ENCODE measurements around the gene MYO5B. TPM values are rescaled to one million over a fixed set of nuclear protein-coding genes. Genes with fewer than 3 reads are reported as not detected.

The MYO5B gene
- polyA plus RNA-seq, 1 donor (not counting 4 experiments of a cell fraction or from before 2014, with no cell fraction given) = 6.8 TPM

DNA sequence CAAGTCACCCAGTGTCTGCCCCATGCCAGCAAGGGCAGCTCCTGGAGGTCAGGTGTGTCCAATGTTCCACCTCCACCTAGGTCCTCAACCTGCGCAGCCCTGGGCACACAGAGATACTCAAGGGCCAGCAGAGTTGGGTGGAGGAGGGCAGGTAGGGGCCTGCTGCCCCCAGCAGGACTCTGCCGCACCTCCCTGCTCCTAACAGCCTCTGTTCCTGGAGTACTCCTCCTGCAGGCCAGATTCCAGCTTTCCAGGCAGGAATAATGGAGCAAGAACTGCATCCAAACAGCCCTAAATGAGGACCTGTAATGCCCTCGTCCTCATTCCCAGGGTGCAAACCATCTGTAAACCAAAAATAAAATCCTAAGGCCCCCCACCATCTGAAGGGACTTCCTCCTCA, 337.2 kb downstream of the MYO5B start:
- no peak overlapping the region for H3K27ac ChIP-seq (ENCODE audit: control insufficient read depth, insufficient read depth, low read length)
- no peaks in the 10 kb centered on the region for H4K20me1 ChIP-seq (ENCODE audit: control insufficient read depth, extremely low read depth, insufficient read depth, low read length)
- no peak overlapping the region for H2AFZ ChIP-seq (ENCODE audit: control insufficient read depth, low read length)
- FAIRE-seq = no peak
- DNase-seq (ENCODE audit: low read depth, low spot score) = no peak
- no peak overlapping the region for H3K4me2 ChIP-seq (ENCODE audit: control insufficient read depth, extremely low read depth, insufficient read depth, low read depth, low read length)
- H3K9me1 ChIP-seq (ENCODE audit: control insufficient read depth, extremely low read depth, insufficient read depth, low read length) = no peaks in the 10 kb centered on the region
- no peaks in the 10 kb centered on the region for H3K27me3 ChIP-seq (ENCODE audit: control insufficient read depth, extremely low read depth, insufficient read depth, low read length)
- no peaks in the 10 kb centered on the region for H3K79me2 ChIP-seq (ENCODE audit: control insufficient read depth, insufficient read depth, low read length)
- H3K4me1 ChIP-seq (ENCODE audit: control insufficient read depth, extremely low read depth, insufficient read depth, low read length) = peaks cover 13% of the 10 kb centered on the region
- no peak overlapping the region for H3K9ac ChIP-seq (ENCODE audit: control insufficient read depth, extremely low read depth, insufficient read depth, low read length)
- H3K4me3 ChIP-seq (ENCODE audit: control insufficient read depth in 2 of 3, extremely low read depth in 1 of 3, insufficient read depth in 2 of 3, low read depth in 1 of 3, low read length in 3 of 3) = no peak overlapping the region
- dilution Hi-C loops (cut with MboI; ENCODE audit: extremely low pct_ligation_motif_present, low sequenced_read_pairs) = no loop called here
- H3K9me3 ChIP-seq (ENCODE audit: control insufficient read depth, low read depth, low read length) = no peaks in the 10 kb centered on the region
- TF ChIP-seq CTCF (optimal IDR thresholded peaks at IDR 0.05 in 1 of 3, IDR thresholded peaks at IDR 0.05 in 1 of 3, conservative IDR thresholded peaks at IDR 0.05 in 1 of 3; ENCODE audit: extremely low read depth in 1 of 3, insufficient read depth in 2 of 3, low read length in 3 of 3) = peak in 1 of 3 experiments; percentile 29
- no peak for TF ChIP-seq EZH2 (IDR thresholded peaks at IDR 0.05; ENCODE audit: low read length)
- no peaks in the 10 kb centered on the region for H3K36me3 ChIP-seq (ENCODE audit: control insufficient read depth in 2 of 2, extremely low read depth in 1 of 2, insufficient read depth in 2 of 2, low read length in 2 of 2)

DNA sequence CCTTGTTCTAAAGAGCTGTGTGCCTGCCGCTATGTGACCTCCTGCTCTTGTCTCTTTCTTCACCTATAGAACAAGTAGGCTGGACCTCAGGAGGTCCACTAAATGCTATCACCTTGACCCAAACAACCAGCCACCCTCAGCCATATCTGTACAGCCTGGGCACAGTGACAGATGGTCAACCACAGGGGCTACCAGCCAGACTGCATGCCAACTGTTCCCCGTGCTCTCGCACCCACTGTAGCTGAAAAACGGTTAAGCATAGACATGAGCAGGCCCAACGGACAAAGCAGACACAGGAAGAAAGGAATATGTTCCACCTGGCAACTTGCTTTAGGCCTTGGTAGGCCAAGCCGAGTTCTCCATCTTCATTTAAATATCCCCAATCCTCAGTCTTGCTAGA, 338.5 kb downstream of the MYO5B start:
- Histone ChIP-seq H3K9me1 (ENCODE audit: control insufficient read depth, extremely low read depth, insufficient read depth, low read length) (no peaks in the 10 kb centered on the region), H4K20me1 (ENCODE audit: control insufficient read depth, extremely low read depth, insufficient read depth, low read length) (no peaks in the 10 kb centered on the region), H2AFZ (ENCODE audit: control insufficient read depth, low read length) (no peak overlapping the region), H3K36me3 (ENCODE audit: control insufficient read depth in 2 of 2, extremely low read depth in 1 of 2, insufficient read depth in 2 of 2, low read length in 2 of 2) (no peaks in the 10 kb centered on the region), H3K4me2 (ENCODE audit: control insufficient read depth, extremely low read depth, insufficient read depth, low read depth, low read length) (no peak overlapping the region), H3K4me3 (ENCODE audit: control insufficient read depth in 2 of 3, extremely low read depth in 1 of 3, insufficient read depth in 2 of 3, low read depth in 1 of 3, low read length in 3 of 3) (no peak overlapping the region), H3K9ac (ENCODE audit: control insufficient read depth, extremely low read depth, insufficient read depth, low read length) (no peak overlapping the region), H3K4me1 (ENCODE audit: control insufficient read depth, extremely low read depth, insufficient read depth, low read length) (peaks cover 13% of the 10 kb centered on the region), H3K9me3 (ENCODE audit: control insufficient read depth, low read depth, low read length) (no peaks in the 10 kb centered on the region), H3K27ac (ENCODE audit: control insufficient read depth, insufficient read depth, low read length) (no peak overlapping the region), H3K27me3 (ENCODE audit: control insufficient read depth, extremely low read depth, insufficient read depth, low read length) (no peaks in the 10 kb centered on the region), H3K79me2 (ENCODE audit: control insufficient read depth, insufficient read depth, low read length) (no peaks in the 10 kb centered on the region)
- DNase-seq (ENCODE audit: low read depth, low spot score) (no peak), FAIRE-seq (no peak)
- TF ChIP-seq EZH2 (IDR thresholded peaks at IDR 0.05; ENCODE audit: low read length) = no peak
- no peak for TF ChIP-seq CTCF (optimal IDR thresholded peaks at IDR 0.05 in 1 of 3, IDR thresholded peaks at IDR 0.05 in 1 of 3, conservative IDR thresholded peaks at IDR 0.05 in 1 of 3; ENCODE audit: extremely low read depth in 1 of 3, insufficient read depth in 2 of 3, low read length in 3 of 3)
- dilution Hi-C loops (cut with MboI; ENCODE audit: extremely low pct_ligation_motif_present, low sequenced_read_pairs) = no loop called here

Data from keratinocyte (primary cell).